HEK293 (cell line): ENCODE measurements around the gene THOC1.

ENCODE experiments used
- GLI2 ChIP-seq: fragments of 450-650 bp; formaldehyde crosslinking; IDR thresholded peaks from 2 replicates; pipeline ENCODE4; 2017; ENCODE audit warnings: missing biosample characterization, missing genetic modification characterization, low read depth, borderline replicate concordance
- HIC1 ChIP-seq: fragments of 450-650 bp; formaldehyde crosslinking; IDR thresholded peaks from 2 replicates; pipeline ENCODE4 v1.5.1; 2016; ENCODE audit warnings: missing biosample characterization, missing genetic modification characterization
- INSM2 ChIP-seq: fragments of 450-650 bp; formaldehyde crosslinking; IDR thresholded peaks from 2 replicates; pipeline ENCODE4 v1.5.1; 2016; ENCODE audit warnings: missing biosample characterization, missing genetic modification characterization
- REPIN1 ChIP-seq: fragments of 450-650 bp; formaldehyde crosslinking; IDR thresholded peaks from 2 replicates; pipeline ENCODE4 v1.5.1; 2017; ENCODE audit warnings: missing biosample characterization, missing genetic modification characterization, low read depth
- SETDB1 ChIP-seq: IDR thresholded peaks from one replicate; pipeline ENCODE4 v1.6.1; 2017; ENCODE audit warnings: mild to moderate bottlenecking, low read length, moderate library complexity, mixed read lengths; ENCODE audit not compliant: insufficient read length
- YY2 ChIP-seq: fragments of 450-650 bp; formaldehyde crosslinking; IDR thresholded peaks from 2 replicates; pipeline ENCODE4 v1.5.1; 2016; ENCODE audit warnings: missing biosample characterization, missing genetic modification characterization
- ZFHX2 ChIP-seq: fragments of 450-650 bp; formaldehyde crosslinking; conservative IDR thresholded peaks from 2 replicates; pipeline ENCODE4 v1.5.1; 2016; ENCODE audit warnings: missing biosample characterization, missing genetic modification characterization
- ZNF133 ChIP-seq: fragments of 450-650 bp; formaldehyde crosslinking; IDR thresholded peaks from 2 replicates; pipeline ENCODE4 v1.5.1; 2016; ENCODE audit warnings: missing biosample characterization, missing genetic modification characterization
- ZNF146 ChIP-seq: fragments of 450-650 bp; formaldehyde crosslinking; IDR thresholded peaks from 2 replicates; pipeline ENCODE4 v1.5.1; 2016; ENCODE audit warnings: missing biosample characterization, missing genetic modification characterization
- ZNF292 ChIP-seq: fragments of 450-650 bp; formaldehyde crosslinking; IDR thresholded peaks from 2 replicates; pipeline ENCODE4 v1.5.1; 2016; ENCODE audit warnings: low read depth, missing biosample characterization, missing genetic modification characterization, borderline replicate concordance
- ZNF354C ChIP-seq: fragments of 450-650 bp; formaldehyde crosslinking; IDR thresholded peaks from 2 replicates; pipeline ENCODE4 v1.5.1; 2016; ENCODE audit warnings: missing biosample characterization, missing genetic modification characterization, low read depth, borderline replicate concordance
- ZNF433 ChIP-seq: fragments of 450-650 bp; formaldehyde crosslinking; IDR thresholded peaks from 2 replicates; pipeline ENCODE4 v1.5.1; 2016; ENCODE audit warnings: missing biosample characterization, missing genetic modification characterization, low read depth
- ZNF548 ChIP-seq: fragments of 450-650 bp; formaldehyde crosslinking; IDR thresholded peaks from 2 replicates; pipeline ENCODE4 v1.5.1; 2016; ENCODE audit warnings: missing biosample characterization, missing genetic modification characterization
- ZNF555 ChIP-seq: fragments of 450-650 bp; formaldehyde crosslinking; conservative IDR thresholded peaks from 2 replicates; pipeline ENCODE4 v1.5.1; 2017; ENCODE audit warnings: missing biosample characterization, mild to moderate bottlenecking, missing genetic modification characterization, inconsistent platforms
- ZNF561 ChIP-seq: fragments of 450-650 bp; IDR thresholded peaks from 2 replicates; pipeline ENCODE4 v1.5.1; 2018; ENCODE audit warnings: missing biosample characterization, missing genetic modification characterization, borderline replicate concordance
- ZNF624 ChIP-seq: fragments of 450-650 bp; formaldehyde crosslinking; IDR thresholded peaks from 2 replicates; pipeline ENCODE4 v1.5.1; 2017; ENCODE audit warnings: missing biosample characterization, missing genetic modification characterization
- ZNF629 ChIP-seq: fragments of 450-650 bp; formaldehyde crosslinking; IDR thresholded peaks from 2 replicates; pipeline ENCODE4 v1.5.1; 2017; ENCODE audit warnings: missing biosample characterization, missing genetic modification characterization
- ZNF704 ChIP-seq: fragments of 450-650 bp; formaldehyde crosslinking; IDR thresholded peaks from 2 replicates; pipeline ENCODE4 v1.5.1; 2016; ENCODE audit warnings: missing biosample characterization, missing genetic modification characterization
- ZNF747 ChIP-seq: fragments of 450-650 bp; formaldehyde crosslinking; IDR thresholded peaks from 2 replicates; pipeline ENCODE4 v1.5.1; 2016; ENCODE audit warnings: missing biosample characterization, missing genetic modification characterization
- ZSCAN18 ChIP-seq: fragments of 450-650 bp; formaldehyde crosslinking; IDR thresholded peaks from 2 replicates; pipeline ENCODE4 v1.5.1; 2016; ENCODE audit warnings: missing biosample characterization, missing genetic modification characterization
- TF ChIP-seq, protein P1 (sequence below): fragments of 450-650 bp; formaldehyde crosslinking; IDR thresholded peaks from 2 replicates; pipeline ENCODE4 v1.5.1; 2016; ENCODE audit warnings: missing biosample characterization, missing genetic modification characterization
- TF ChIP-seq, protein P2 (sequence below): fragments of 450-650 bp; formaldehyde crosslinking; IDR thresholded peaks from 2 replicates; pipeline ENCODE4 v1.5.1; 2016; ENCODE audit warnings: missing biosample characterization, missing genetic modification characterization
- TF ChIP-seq, protein P3 (sequence below): fragments of 450-650 bp; formaldehyde crosslinking; conservative IDR thresholded peaks from 2 replicates; pipeline ENCODE4 v1.5.1; 2016; ENCODE audit warnings: low read depth, missing biosample characterization, missing genetic modification characterization

Gene THOC1

DNA sequence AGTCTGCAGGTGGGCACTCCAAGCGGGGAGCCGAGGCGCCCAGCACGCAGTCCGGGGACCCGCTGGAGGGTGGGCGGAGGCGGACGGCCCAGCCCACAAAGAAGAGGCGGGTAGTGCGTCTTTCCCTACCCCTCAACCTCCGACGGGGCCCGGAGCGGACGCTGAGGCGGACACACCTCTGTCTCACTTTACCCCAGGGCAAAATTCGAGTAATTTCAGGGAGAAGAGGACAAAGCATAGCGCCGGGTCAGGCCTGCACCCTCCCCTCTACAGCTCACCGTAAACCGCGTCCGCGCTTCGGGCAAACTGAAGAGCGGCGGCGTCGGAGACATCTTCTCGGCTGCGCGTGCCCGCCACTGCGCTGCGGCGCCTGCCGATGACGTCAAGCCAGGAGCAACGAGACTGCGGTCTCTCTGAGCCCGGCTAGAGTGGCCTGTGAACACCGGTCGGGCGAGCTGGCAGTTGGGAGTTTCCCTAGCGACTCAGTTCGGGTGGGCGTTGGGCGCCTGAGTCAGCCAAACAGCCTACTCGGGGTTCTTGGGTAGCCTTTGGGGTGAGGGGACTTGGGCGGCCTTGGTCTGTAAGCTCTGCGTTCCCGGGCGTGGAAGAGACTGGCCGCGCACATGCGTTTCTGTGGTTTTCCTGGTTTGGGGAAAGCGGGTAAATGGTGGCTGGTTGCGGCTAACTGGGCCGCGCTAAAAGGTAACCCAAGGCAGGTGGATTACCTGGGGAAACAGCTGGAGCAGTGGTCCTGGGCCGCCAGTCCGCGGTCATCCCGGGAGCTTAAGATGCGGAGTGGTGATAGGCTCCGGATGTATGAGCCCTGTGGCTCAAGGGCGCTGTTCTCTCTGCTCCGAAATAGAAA, at the start of gene THOC1 (continued):
- no peak for TF ChIP-seq ZNF555 (tag by site-specific recombination)
- TF ChIP-seq ZFHX2: peak; percentile 83
- TF ChIP-seq REPIN1: no peak
- TF ChIP-seq ZNF704 (tag by site-specific recombination): no peak
- no peak for TF ChIP-seq SETDB1
- no peak; the same call in 1 of the 2 replicates for TF ChIP-seq ZNF561 (tag by site-specific recombination)
- TF ChIP-seq ZNF629 (tag by site-specific recombination): peak; percentile 89
- TF ChIP-seq ZNF133: no peak
- TF ChIP-seq ZNF624 (tag by site-specific recombination): no peak
- TF ChIP-seq HIC1 (tag by site-specific recombination): peak; percentile 62
- TF ChIP-seq GLI2 (tag by site-specific recombination): no peak
- TF ChIP-seq ZSCAN18: no peak
- TF ChIP-seq, protein P1, sequence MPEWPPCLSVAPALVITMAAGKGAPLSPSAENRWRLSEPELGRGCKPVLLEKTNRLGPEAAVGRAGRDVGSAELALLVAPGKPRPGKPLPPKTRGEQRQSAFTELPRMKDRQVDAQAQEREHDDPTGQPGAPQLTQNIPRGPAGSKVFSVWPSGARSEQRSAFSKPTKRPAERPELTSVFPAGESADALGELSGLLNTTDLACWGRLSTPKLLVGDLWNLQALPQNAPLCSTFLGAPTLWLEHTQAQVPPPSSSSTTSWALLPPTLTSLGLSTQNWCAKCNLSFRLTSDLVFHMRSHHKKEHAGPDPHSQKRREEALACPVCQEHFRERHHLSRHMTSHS (tag by site-specific recombination): no peak
- TF ChIP-seq ZNF548 (tag by site-specific recombination): no peak
- no peak; the same call in 1 of the 2 replicates for TF ChIP-seq INSM2 (tag by site-specific recombination)
- no peak for TF ChIP-seq ZNF146 (tag by site-specific recombination)
- TF ChIP-seq ZNF354C (tag by site-specific recombination): no peak
- TF ChIP-seq YY2 (tag by site-specific recombination): 0 out of 2 replicates have a peak, but pooled peaks have one; percentile 71
- TF ChIP-seq ZNF292 (tag by site-specific recombination): no peak
- no peak for TF ChIP-seq ZNF747 (tag by site-specific recombination)
- TF ChIP-seq, protein P2, sequence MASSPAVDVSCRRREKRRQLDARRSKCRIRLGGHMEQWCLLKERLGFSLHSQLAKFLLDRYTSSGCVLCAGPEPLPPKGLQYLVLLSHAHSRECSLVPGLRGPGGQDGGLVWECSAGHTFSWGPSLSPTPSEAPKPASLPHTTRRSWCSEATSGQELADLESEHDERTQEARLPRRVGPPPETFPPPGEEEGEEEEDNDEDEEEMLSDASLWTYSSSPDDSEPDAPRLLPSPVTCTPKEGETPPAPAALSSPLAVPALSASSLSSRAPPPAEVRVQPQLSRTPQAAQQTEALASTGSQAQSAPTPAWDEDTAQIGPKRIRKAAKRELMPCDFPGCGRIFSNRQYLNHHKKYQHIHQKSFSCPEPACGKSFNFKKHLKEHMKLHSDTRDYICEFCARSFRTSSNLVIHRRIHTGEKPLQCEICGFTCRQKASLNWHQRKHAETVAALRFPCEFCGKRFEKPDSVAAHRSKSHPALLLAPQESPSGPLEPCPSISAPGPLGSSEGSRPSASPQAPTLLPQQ (tag by site-specific recombination): peak; percentile 82; the same call in 1 of the 2 replicates
- TF ChIP-seq, protein P3, sequence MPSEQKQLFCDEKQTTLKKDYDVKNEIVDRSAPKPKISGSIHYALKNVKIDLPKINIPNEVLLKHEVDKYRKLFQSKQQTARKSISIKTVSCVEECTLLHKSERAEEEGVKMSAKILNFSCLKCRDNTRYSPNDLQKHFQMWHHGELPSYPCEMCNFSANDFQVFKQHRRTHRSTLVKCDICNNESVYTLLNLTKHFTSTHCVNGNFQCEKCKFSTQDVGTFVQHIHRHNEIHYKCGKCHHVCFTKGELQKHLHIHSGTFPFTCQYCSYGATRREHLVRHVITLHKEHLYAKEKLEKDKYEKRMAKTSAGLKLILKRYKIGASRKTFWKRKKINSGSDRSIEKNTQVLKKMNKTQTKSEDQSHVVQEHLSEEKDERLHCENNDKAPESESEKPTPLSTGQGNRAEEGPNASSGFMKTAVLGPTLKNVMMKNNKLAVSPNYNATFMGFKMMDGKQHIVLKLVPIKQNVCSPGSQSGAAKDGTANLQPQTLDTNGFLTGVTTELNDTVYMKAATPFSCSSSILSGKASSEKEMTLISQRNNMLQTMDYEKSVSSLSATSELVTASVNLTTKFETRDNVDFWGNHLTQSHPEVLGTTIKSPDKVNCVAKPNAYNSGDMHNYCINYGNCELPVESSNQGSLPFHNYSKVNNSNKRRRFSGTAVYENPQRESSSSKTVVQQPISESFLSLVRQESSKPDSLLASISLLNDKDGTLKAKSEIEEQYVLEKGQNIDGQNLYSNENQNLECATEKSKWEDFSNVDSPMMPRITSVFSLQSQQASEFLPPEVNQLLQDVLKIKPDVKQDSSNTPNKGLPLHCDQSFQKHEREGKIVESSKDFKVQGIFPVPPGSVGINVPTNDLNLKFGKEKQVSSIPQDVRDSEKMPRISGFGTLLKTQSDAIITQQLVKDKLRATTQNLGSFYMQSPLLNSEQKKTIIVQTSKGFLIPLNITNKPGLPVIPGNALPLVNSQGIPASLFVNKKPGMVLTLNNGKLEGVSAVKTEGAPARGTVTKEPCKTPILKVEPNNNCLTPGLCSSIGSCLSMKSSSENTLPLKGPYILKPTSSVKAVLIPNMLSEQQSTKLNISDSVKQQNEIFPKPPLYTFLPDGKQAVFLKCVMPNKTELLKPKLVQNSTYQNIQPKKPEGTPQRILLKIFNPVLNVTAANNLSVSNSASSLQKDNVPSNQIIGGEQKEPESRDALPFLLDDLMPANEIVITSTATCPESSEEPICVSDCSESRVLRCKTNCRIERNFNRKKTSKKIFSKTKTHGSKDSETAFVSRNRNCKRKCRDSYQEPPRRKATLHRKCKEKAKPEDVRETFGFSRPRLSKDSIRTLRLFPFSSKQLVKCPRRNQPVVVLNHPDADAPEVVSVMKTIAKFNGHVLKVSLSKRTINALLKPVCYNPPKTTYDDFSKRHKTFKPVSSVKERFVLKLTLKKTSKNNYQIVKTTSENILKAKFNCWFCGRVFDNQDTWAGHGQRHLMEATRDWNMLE (tag by site-specific recombination): no peak
- TF ChIP-seq ZNF433 (tag by site-specific recombination): no peak
